ENCODE measurements around the gene PAAF1.

The PAAF1 gene

GRCh38 chr11:73956876-73957653, 80.3 kb downstream of the PAAF1 start:
- H3K36me3 ChIP-seq (ENCODE audit: control insufficient read depth, insufficient read depth, low read length): no peaks in the 10 kb centered on the region
- 88 to 89% methylated on average over 29 of the region's 29 CpGs for WGBS, 2 experiments

GRCh38 chr11:73957654-73958361, 81.0 kb downstream of the PAAF1 start:
- 92% methylated on average over 25 of the region's 25 CpGs for WGBS, 2 experiments
- H3K27me3 ChIP-seq (ENCODE audit: control insufficient read depth, insufficient read depth, low read length, poor library complexity, severe bottlenecking): no peaks in the 10 kb centered on the region
- no peaks in the 10 kb centered on the region for H3K4me1 ChIP-seq (ENCODE audit: control insufficient read depth, insufficient read depth, low read length)
- H3K4me3 ChIP-seq (ENCODE audit: insufficient read depth, low read depth, low read length): no peak overlapping the region
- no peak overlapping the region for H3K27ac ChIP-seq (ENCODE audit: insufficient read depth, low read depth, low read length, poor library complexity, severe bottlenecking)
- H3K36me3 ChIP-seq (ENCODE audit: control insufficient read depth, insufficient read depth, low read length): no peaks in the 10 kb centered on the region
- no peaks in the 10 kb centered on the region for H3K9me3 ChIP-seq (ENCODE audit: control insufficient read depth, low read length)

More at GRCh38 chr11:73956876-73957653, 80.3 kb downstream of the PAAF1 start:
- H3K9me3 ChIP-seq (ENCODE audit: control insufficient read depth, low read length): no peaks in the 10 kb centered on the region
- H3K27me3 ChIP-seq (ENCODE audit: control insufficient read depth, insufficient read depth, low read length, poor library complexity, severe bottlenecking): no peaks in the 10 kb centered on the region
- no peak overlapping the region for H3K4me3 ChIP-seq (ENCODE audit: insufficient read depth, low read depth, low read length)
- H3K27ac ChIP-seq (ENCODE audit: insufficient read depth, low read depth, low read length, poor library complexity, severe bottlenecking): no peak overlapping the region
- H3K4me1 ChIP-seq (ENCODE audit: control insufficient read depth, insufficient read depth, low read length): no peaks in the 10 kb centered on the region

DNA sequence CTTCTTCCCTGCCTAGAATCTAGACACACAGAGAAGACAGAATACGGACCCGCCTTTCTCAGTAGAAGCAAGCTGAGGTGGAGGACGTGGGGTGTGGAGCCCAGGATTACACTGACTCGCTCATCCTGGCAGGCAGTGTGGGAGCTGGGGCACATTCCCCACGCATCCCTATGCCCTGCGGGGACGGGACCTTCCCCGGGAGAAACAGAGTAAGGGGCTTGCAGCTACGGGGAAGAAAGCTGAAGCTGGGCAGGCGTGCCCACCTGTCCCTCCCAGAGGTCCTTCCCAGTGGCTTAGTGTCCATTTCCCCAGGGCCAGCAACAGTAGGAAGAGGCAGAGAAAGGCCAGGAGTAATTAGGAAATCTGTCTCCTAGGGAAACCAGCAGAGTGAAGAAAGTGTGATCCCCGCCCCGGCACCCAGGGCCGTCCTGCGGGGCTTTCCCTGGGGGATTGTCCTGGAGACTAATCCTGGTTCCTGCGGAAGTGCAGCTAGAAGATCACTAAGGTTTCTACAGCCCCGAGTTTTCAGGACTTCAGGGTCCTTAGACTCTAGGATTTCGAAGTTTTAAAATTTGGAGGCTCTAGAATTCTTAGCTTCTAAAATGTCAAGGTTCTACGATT, 81.8 kb downstream of the PAAF1 start:
- WGBS, 2 experiments: 89 to 91% methylated on average over 18 of the region's 18 CpGs
- H3K27me3 ChIP-seq (ENCODE audit: control insufficient read depth, insufficient read depth, low read length, poor library complexity, severe bottlenecking): no peaks in the 10 kb centered on the region
- H3K9me3 ChIP-seq (ENCODE audit: control insufficient read depth, low read length): no peaks in the 10 kb centered on the region
- no peak overlapping the region for H3K27ac ChIP-seq (ENCODE audit: insufficient read depth, low read depth, low read length, poor library complexity, severe bottlenecking)
- no peak overlapping the region for H3K4me3 ChIP-seq (ENCODE audit: insufficient read depth, low read depth, low read length)
- H3K4me1 ChIP-seq (ENCODE audit: control insufficient read depth, insufficient read depth, low read length): no peaks in the 10 kb centered on the region
- no peaks in the 10 kb centered on the region for H3K36me3 ChIP-seq (ENCODE audit: control insufficient read depth, insufficient read depth, low read length)

GRCh38 chr11:73961321-73961720, 84.5 kb downstream of the PAAF1 start:
- peaks cover 6% of the 10 kb centered on the region for H3K4me1 ChIP-seq (ENCODE audit: control insufficient read depth, insufficient read depth, low read length)
- H3K27ac ChIP-seq (ENCODE audit: insufficient read depth, low read depth, low read length, poor library complexity, severe bottlenecking): no peak overlapping the region
- no peaks in the 10 kb centered on the region for H3K9me3 ChIP-seq (ENCODE audit: control insufficient read depth, low read length)
- WGBS, 2 experiments: 76 to 79% methylated on average over 4 of the region's 4 CpGs
- H3K27me3 ChIP-seq (ENCODE audit: control insufficient read depth, insufficient read depth, low read length, poor library complexity, severe bottlenecking): no peaks in the 10 kb centered on the region
- H3K36me3 ChIP-seq (ENCODE audit: control insufficient read depth, insufficient read depth, low read length): no peaks in the 10 kb centered on the region
- H3K4me3 ChIP-seq (ENCODE audit: insufficient read depth, low read depth, low read length): no peak overlapping the region

DNA sequence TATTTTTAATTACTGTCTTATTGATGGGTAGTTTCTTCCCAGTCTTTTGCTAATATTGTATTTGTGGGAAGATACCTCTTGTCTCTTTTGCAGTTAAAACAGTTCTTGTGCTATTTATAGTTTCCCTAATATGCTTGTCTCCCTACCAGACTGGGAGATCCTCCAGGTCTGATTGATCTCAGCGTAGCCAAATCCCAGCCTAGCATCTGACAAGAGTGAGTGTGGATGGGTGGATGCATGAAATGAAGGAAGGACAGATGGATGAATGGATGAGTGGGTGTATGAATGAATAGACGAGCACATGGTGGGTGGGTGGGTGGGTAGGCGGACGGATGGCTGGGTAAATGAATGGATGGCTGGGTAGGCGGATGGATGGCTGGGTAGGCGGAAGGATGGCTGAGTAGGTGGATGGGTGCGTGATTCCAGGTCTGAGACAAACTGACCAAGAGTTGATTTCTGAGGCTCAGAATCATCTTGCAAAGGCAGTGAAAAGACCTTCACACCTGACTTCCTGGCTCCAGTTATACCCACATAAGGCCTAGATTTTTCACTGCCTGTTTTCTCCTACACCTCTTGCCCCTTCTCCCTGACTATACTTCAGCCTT, 85.4 kb downstream of the PAAF1 start:
- H3K36me3 ChIP-seq (ENCODE audit: control insufficient read depth, insufficient read depth, low read length): no peaks in the 10 kb centered on the region
- no peaks in the 10 kb centered on the region for H3K9me3 ChIP-seq (ENCODE audit: control insufficient read depth, low read length)
- peaks cover 6% of the 10 kb centered on the region for H3K4me1 ChIP-seq (ENCODE audit: control insufficient read depth, insufficient read depth, low read length)
- H3K27me3 ChIP-seq (ENCODE audit: control insufficient read depth, insufficient read depth, low read length, poor library complexity, severe bottlenecking): no peaks in the 10 kb centered on the region
- WGBS, 2 experiments: 89 to 90% methylated on average over 7 of the region's 7 CpGs
- no peak overlapping the region for H3K27ac ChIP-seq (ENCODE audit: insufficient read depth, low read depth, low read length, poor library complexity, severe bottlenecking)
- H3K4me3 ChIP-seq (ENCODE audit: insufficient read depth, low read depth, low read length): no peak overlapping the region

GRCh38 chr11:73963861-73964260, 87.1 kb downstream of the PAAF1 start:
- Histone ChIP-seq H3K4me3 (ENCODE audit: insufficient read depth, low read depth, low read length) (no peak overlapping the region), H3K27me3 (ENCODE audit: control insufficient read depth, insufficient read depth, low read length, poor library complexity, severe bottlenecking) (no peaks in the 10 kb centered on the region), H3K36me3 (ENCODE audit: control insufficient read depth, insufficient read depth, low read length) (no peaks in the 10 kb centered on the region), H3K9me3 (ENCODE audit: control insufficient read depth, low read length) (no peaks in the 10 kb centered on the region), H3K4me1 (ENCODE audit: control insufficient read depth, insufficient read depth, low read length) (peaks cover 6% of the 10 kb centered on the region), H3K27ac (ENCODE audit: insufficient read depth, low read depth, low read length, poor library complexity, severe bottlenecking) (no peak overlapping the region)
- WGBS, 2 experiments: 81 to 96% methylated on average over 7 to 8 of the region's 8 CpGs

DNA sequence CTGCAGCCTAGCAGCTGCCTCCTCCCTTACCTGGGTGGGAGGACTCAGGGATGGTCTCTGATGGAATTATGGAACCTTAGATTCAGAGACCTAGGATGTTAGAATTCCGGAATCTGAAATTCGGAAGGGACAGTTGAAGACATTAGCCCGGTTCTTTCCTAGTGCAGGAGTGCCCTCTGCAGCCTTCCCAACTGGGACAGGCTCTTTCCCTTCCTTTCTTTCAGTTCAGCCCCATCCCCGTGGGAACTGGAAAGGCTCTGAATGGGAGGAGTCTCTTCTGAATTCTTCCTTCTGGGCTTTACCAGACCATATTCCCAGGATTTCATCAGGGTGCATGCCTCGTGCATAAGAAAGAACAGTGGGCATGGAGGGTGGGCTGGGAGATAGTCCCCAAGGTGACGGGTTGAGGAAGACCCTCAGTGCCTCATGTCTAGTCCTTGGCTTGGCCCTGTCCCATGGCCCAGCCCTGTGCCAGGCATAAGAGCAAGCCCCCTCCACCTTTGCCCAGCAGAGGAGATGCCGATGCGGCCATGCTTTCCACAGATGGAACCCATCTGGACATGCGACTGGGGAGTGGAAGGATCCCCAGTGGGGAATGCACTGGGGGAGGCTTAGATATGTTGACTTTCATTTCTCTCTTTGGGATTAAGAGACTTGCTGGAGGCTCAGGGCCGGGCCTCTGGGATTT, 88.4 kb downstream of the PAAF1 start:
- Histone ChIP-seq H3K9me3 (ENCODE audit: control insufficient read depth, low read length) (no peaks in the 10 kb centered on the region), H3K4me3 (ENCODE audit: insufficient read depth, low read depth, low read length) (no peak overlapping the region), H3K4me1 (ENCODE audit: control insufficient read depth, insufficient read depth, low read length) (peaks cover 6% of the 10 kb centered on the region), H3K27me3 (ENCODE audit: control insufficient read depth, insufficient read depth, low read length, poor library complexity, severe bottlenecking) (no peaks in the 10 kb centered on the region), H3K27ac (ENCODE audit: insufficient read depth, low read depth, low read length, poor library complexity, severe bottlenecking) (no peak overlapping the region), H3K36me3 (ENCODE audit: control insufficient read depth, insufficient read depth, low read length) (no peaks in the 10 kb centered on the region)
- 81 to 84% methylated on average over 10 of the region's 10 CpGs for WGBS, 2 experiments

DNA sequence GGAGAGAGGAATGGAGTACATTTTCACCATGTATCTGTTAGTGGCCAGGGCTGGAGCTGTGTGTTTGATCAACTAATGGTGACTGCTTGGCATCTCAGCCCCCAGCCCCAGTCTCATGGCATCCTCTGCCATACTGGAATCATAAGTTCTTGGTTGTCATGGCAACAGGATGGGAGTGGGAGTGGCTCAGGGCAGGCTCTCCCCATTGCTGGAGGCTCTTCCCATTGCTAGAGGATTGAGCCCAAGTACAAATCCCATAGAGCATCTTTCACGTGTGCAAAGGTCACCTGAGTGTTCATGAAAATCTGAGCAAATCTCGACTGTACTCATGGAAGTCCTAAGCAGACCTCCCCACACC, 88.9 kb downstream of the PAAF1 start:
- Histone ChIP-seq H3K4me1 (ENCODE audit: control insufficient read depth, insufficient read depth, low read length) (peaks cover 6% of the 10 kb centered on the region), H3K4me3 (ENCODE audit: insufficient read depth, low read depth, low read length) (no peak overlapping the region), H3K9me3 (ENCODE audit: control insufficient read depth, low read length) (no peaks in the 10 kb centered on the region), H3K27me3 (ENCODE audit: control insufficient read depth, insufficient read depth, low read length, poor library complexity, severe bottlenecking) (no peaks in the 10 kb centered on the region), H3K27ac (ENCODE audit: insufficient read depth, low read depth, low read length, poor library complexity, severe bottlenecking) (no peak overlapping the region), H3K36me3 (ENCODE audit: control insufficient read depth, insufficient read depth, low read length) (no peaks in the 10 kb centered on the region)
- WGBS, 2 experiments: 85 to 90% methylated on average over 2 of the region's 2 CpGs

- Histone ChIP-seq H3K27ac (ENCODE audit: insufficient read depth, low read depth, low read length, poor library complexity, severe bottlenecking) (no peak overlapping the region), H3K9me3 (ENCODE audit: control insufficient read depth, low read length) (no peaks in the 10 kb centered on the region), H3K36me3 (ENCODE audit: control insufficient read depth, insufficient read depth, low read length) (no peaks in the 10 kb centered on the region), H3K4me3 (ENCODE audit: insufficient read depth, low read depth, low read length) (no peak overlapping the region), H3K27me3 (ENCODE audit: control insufficient read depth, insufficient read depth, low read length, poor library complexity, severe bottlenecking) (no peaks in the 10 kb centered on the region), H3K4me1 (ENCODE audit: control insufficient read depth, insufficient read depth, low read length) (peaks cover 6% of the 10 kb centered on the region)
- WGBS, 2 experiments: 86 to 87% methylated on average over 15 of the region's 15 CpGs
Observed at GRCh38 chr11:73968356-73968966, 91.7 kb downstream of the PAAF1 start.
